Motor neuron (in vitro differentiated cells): Measurements from ENCODE around the gene CELF2. TPM values are rescaled to one million over a fixed set of nuclear protein-coding genes. Genes with fewer than 3 reads are reported as not detected.

Experiments used
- ATAC-seq, 8 experiments: fragments of 200-7000 bp; cut with Tn5 transposase; replicated peaks in 6 of 8; 2 replicates each; pipeline ENCODE4 v1.8.0; 2021; ENCODE audit warnings: mild to moderate bottlenecking in 8 of 8, moderate library complexity in 8 of 8
- H3K27ac ChIP-seq, 2 donors: fragments of 250-450 bp; sonication (Bioruptor Pico); 2 replicates each; pipeline ENCODE4 v1.9.0; 2021; ENCODE audit warnings: antibody characterized with exemption in 2 of 2, mild to moderate bottlenecking in 2 of 2, moderate library complexity in 1 of 2
- H3K4me1 ChIP-seq, 2 donors: fragments of 250-450 bp; sonication (Bioruptor Pico); replicated peaks in 1 of 2; 2 replicates each; pipeline ENCODE4 v1.6.1; 2021; ENCODE audit warnings: antibody characterized with exemption in 2 of 2, mild to moderate bottlenecking in 2 of 2, moderate library complexity in 1 of 2
- H3K4me3 ChIP-seq, 5 donors: fragments of 250-450 bp; sonication (Bioruptor Pico); 2 replicates each; pipeline ENCODE4 v1.9.0; 2021; ENCODE audit warnings: antibody characterized with exemption in 5 of 5, mild to moderate bottlenecking in 5 of 5, moderate library complexity in 4 of 5
- WGBS, 10 experiments: fragments of 450-650 bp; shearing (Covaris generic); methylation state at CpG; one replicate each; pipeline ENCODE4 v1.0.0; 2022; 5-methylcytosine and 5-hydroxymethylcytosine counted together
- in situ Hi-C, 9 experiments: fragments of 400-800 bp; cut with MboI; loops; one replicate each; pipeline ENCODE4 v1.15.0; 2021; ENCODE audit warnings: low sequenced_read_pairs in 9 of 9, low pct_unique_long_range_greater_than_20kb in 2 of 9; ENCODE audit not compliant: unreplicated experiment in 9 of 9
- total RNA-seq, 8 experiments: library from RNA; unstranded; fragments of 300-600 nt; gene quantifications; 2 replicates each; pipeline versions ENCODE4 v1.2.3 to v1.2.4, GENCODE V29; 2022

The CELF2 gene
- total RNA-seq, 8 experiments from 2014 or later: 10.4 to 60.9 (median 15.6) TPM

DNA sequence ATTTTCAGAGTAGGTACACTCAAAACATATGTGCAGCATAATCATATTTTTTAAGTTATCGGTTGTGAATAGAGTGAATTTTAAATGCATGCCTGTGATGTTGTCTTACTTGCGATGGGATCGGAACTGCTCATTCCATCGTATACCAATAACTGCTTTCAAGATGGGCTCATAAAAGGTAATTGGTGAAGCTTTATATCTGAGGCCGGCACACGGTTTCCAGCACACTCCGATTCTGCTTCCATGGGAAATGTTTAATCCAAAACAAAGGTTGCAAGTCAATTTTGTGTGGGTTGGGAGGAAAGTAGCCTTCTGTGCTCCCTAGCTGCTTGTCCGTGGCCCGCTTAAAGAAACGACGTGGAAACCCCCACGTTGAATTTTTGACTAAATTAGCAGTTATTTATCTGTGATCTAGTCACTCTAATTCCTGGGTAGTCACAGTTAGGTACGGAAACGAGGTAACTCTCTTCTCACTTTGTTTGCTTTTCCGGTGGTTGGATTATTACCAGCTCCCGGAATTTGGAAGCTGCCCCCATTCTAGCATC is 10.1 kb upstream of the CELF2 start:
- Histone ChIP-seq H3K4me1 (peaks cover 22 to 32% of the 10 kb centered on the region in 2 donors), H3K27ac (no peak overlapping the region), H3K4me3 (no peak overlapping the region)
- in situ Hi-C loops: no loop called here
- WGBS, 10 experiments: 75 to 99% (median 92%) methylated on average over 5 to 16 of the region's 16 CpGs
- no peak for ATAC-seq

DNA sequence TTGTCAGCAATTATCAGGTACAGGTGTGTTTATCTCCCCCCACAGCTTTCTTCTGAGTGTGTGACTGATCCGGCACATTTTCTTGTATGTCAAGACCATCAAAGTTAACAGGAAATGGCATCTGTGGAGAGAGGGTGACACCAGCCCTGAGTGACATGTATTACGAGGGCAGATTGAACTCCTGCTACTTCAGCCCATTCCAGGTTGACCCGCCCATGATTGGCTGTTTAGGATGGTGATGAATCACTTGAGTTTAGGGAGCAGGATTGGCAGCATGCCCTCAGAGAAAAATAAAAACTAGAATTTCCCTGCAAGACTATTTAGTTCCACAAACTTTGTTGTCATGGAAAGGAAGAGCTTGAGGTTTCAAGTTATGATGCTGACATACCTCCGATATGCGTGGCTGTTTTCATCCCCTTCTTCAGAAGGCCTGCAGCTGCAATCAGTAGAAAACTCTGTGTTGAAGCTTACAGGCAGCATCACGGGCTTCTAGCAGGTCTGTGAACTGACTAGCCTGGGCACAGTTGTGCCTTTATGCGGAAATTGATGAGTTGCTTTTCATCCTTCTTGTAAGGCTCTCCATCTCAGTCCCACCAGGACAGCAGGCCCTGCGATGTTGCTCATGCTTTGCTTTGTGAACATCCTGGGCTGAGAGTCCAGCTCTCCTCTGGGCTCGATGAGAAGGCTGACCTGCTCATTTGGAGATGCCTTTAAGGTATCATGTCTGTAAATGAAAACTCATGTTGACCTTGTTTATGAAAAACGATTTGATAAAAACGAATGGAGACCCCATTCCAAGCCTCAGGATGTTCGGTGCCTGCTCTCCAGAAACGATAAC is 8.0 kb upstream of the CELF2 start:
- Histone ChIP-seq H3K4me1 (peaks cover 20% of the 10 kb centered on the region in 2 donors), H3K4me3 (no peak overlapping the region), H3K27ac (no peak overlapping the region)
- ATAC-seq: no peak
- in situ Hi-C loops: no loop called here
- WGBS, 10 experiments: 32 to 90% (median 80%) methylated on average over 2 to 13 of the region's 13 CpGs

GRCh38 chr10:11010582-11010981 is 7.1 kb upstream of the CELF2 start:
- no peak overlapping the region for H3K27ac ChIP-seq
- H3K4me3 ChIP-seq: no peak overlapping the region
- in situ Hi-C loops: no loop called here
- H3K4me1 ChIP-seq: peaks cover 11% of the 10 kb centered on the region in 2 donors
- no peak for ATAC-seq
- 70 to 94% (median 88%) methylated on average over 1 to 6 of the region's 6 CpGs; no CpG with 5 or more reads in 2 of the 10 experiments for WGBS, 10 experiments

DNA sequence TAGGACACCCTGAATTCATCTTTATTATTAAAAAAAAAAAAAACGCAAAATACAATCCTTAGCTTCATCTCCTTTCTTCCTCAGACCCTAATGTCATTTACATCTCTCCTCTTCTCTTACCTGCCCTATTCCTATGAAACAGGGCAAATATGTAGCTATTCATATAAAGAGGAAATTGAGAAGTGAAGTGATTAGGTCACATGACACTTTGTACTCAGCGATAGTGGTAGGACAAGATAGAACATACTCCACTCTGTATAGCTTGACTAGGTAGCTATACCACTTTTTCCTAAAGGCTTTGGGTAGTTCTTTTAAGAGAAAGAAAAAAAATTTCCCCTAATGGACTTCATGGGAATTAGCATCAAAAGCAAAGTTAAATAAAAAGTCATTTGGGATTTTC is 6.2 kb upstream of the CELF2 start:
- H3K4me3 ChIP-seq: no peak overlapping the region
- no peak for ATAC-seq
- H3K4me1 ChIP-seq: peaks cover 2 to 3% of the 10 kb centered on the region in 2 donors
- 40 to 100% (median 94%) methylated on average over 1 to 2 of the region's 2 CpGs; no CpG with 5 or more reads in 3 of the 10 experiments for WGBS, 10 experiments
- H3K27ac ChIP-seq: no peak overlapping the region
- in situ Hi-C loops: no loop called here

GRCh38 chr10:11011984-11012383 is 5.7 kb upstream of the CELF2 start:
- WGBS, 10 experiments: 29 to 100% (median 75%) methylated on average over 2 to 3 of the region's 3 CpGs; no CpG with 5 or more reads in 2 of the 10 experiments
- in situ Hi-C loops: no loop called here
- ATAC-seq: peak in 2 of 8 experiments; percentile 14 to 39
- Histone ChIP-seq H3K4me1 (no peaks in the 10 kb centered on the region), H3K4me3 (no peak overlapping the region), H3K27ac (no peak overlapping the region)

DNA sequence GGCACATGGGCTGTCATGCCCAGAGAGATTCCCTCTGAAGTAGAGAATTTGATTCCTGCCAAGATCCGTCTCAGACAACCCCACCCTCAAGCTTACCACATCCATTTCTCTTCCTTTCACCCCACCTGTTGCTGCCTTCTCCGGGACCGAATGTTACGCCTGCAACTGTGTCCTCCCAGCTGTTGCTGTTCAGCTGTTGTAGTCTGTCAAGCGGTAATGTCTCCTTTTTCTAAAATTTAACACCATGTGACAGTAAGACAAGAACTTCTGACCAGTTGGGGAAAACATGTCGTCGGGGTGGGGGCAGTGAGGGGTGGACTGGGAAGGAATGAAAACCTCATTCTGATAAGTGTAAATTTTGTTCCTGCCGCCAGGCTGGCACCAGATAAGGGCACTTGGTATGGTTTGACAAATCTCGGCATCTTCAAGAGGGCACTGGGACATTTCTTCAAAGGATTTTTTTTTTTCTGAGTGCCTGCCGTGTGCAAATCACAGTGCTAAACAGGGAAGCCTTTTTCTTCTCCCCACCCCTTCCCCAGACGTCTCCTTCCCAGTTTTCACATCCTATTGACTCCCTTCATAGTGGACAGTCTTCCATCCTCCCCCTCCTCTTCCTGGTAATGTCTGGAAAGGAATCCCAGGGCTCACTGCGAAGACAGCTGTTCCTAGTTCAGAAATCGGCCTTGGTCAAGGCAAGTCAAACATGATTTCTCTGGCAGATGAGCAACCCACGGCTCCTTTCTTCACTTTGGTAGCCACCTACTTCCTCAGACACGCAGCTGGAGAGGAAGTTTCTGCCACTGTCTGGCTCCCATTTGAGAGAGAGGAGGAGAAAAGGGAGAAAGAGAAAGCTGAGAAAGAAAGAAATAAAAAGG is 5.0 kb upstream of the CELF2 start:
- in situ Hi-C loops: no loop called here
- peak in 1 of 8 experiments; percentile 26 for ATAC-seq
- H3K27ac ChIP-seq: no peak overlapping the region
- WGBS, 10 experiments: 8 to 93% (median 86%) methylated on average over 2 to 15 of the region's 15 CpGs; no CpG with 5 or more reads in 1 of the 10 experiments
- no peaks in the 10 kb centered on the region for H3K4me1 ChIP-seq
- no peak overlapping the region for H3K4me3 ChIP-seq

- Histone ChIP-seq H3K27ac (no peak overlapping the region), H3K4me1 (no peaks in the 10 kb centered on the region), H3K4me3 (no peak overlapping the region)
- 20 to 100% (median 77%) methylated on average over 1 to 3 of the region's 3 CpGs for WGBS, 10 experiments
- in situ Hi-C loops: no loop called here
- peak in 1 of 8 experiments; percentile 8 for ATAC-seq
Observed at GRCh38 chr10:11013836-11014235, 3.8 kb upstream of the CELF2 start.

DNA sequence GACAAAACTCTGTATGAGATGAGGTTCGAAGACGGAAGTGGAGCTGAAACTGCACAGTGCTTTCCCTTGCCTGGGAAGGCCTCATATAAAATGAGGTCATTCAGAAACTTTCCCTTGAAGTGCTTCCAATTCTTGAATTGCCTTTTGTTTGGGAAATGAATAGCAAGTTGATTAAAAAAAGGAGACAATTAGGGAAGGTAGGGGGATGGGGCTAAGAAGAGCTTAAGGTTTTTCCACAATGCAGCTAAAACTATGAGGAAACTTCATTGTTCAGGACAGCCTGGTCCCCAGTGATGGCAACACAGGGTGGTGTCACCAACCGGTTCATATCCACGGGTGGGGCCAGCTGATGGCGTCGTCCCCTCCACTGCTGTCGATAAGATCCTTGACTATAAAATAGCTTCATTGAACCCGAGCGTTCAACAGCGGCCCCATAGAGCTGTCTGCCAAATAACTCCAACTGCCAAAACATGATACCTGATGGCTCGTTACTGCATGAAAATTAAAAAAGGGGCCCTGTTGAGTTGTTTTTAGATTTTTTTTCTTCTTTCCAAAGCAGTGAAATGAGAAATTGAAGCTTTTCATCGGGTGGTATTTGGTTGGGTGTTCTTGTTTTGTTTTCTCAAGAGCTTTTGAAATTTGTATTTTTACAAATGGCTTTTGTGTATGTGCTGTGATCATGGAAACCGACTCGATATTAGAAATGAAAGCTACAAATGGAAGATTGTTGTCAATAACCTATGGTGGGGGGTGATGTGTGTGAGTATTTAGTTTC is 2.8 kb upstream of the CELF2 start:
- H3K4me3 ChIP-seq: no peak overlapping the region
- no peak overlapping the region for H3K27ac ChIP-seq
- 31 to 98% (median 76%) methylated on average over 2 to 14 of the region's 14 CpGs for WGBS, 10 experiments
- no peak for ATAC-seq
- in situ Hi-C loops: no loop called here
- peaks cover 6 to 8% of the 10 kb centered on the region in 2 donors for H3K4me1 ChIP-seq

GRCh38 chr10:11015446-11015934 is 2.2 kb upstream of the CELF2 start:
- no peak for ATAC-seq
- peaks cover 11 to 13% of the 10 kb centered on the region in 2 donors for H3K4me1 ChIP-seq
- no peak overlapping the region for H3K4me3 ChIP-seq
- in situ Hi-C loops: no loop called here
- no peak overlapping the region for H3K27ac ChIP-seq
- WGBS, 10 experiments: 43 to 100% (median 86%) methylated on average over 1 to 2 of the region's 2 CpGs; no CpG with 5 or more reads in 1 of the 10 experiments

DNA sequence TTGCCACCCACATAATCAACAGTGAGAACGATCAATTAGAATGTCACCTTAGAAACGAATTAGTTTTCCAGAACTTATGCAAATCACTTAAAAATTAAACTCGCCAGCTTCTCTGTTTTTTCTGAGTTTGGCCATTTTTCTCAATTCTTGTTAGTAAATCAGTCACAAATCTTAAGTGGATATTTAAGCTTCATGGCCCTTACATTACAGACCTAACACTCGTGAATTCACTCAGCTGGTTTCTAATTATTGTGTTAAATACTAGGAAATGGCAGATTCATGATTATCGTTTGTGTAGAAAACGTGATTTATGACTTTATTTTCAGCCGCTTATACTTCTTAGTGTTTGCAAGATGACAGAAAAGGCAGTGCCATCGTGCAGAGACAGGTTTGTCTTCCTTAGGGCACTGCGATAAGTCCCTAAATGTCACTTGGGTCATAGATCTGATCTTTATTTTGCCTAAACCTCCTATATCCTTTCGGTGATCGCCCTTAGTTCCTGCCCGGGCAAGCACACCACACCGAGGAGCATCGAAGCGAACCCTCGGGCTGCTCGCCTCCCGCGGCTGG is 587 bp upstream of the CELF2 start:
- H3K4me1 ChIP-seq: peaks cover 11 to 24% of the 10 kb centered on the region in 2 donors
- WGBS, 10 experiments: 10 to 64% (median 35%) methylated on average over 1 to 14 of the region's 19 CpGs
- H3K27ac ChIP-seq: peak overlapping the region in 1 of 2 donors; percentile 68
- ATAC-seq: peak in 1 of 8 experiments; percentile 51
- in situ Hi-C loops: no loop called here
- peak overlapping the region; percentile 55 to 98 (median 79) for H3K4me3 ChIP-seq

DNA sequence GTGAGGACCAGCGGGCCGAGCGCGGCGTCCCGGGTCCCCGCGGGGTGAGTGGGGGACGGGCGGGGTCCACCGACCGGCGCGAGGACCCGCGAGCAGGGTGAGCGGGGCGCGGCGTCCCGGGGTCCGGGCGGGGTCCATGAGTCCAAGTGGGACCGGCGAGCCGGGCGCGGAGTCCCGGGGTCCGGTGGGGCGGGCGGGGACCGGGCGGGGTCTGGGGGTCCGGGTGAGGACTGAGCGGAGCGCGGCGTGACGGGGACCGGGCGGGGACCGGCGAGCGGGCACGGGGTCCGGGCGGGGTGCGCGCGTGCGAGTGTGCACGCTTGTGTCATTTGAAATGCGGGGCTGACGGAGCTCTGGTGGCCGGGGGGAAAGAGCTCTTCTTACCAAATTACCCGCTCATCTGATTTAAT is 765 bp downstream of the CELF2 start:
- peak overlapping the region; percentile 54 to 68 for H3K27ac ChIP-seq
- H3K4me1 ChIP-seq: peaks cover 14 to 24% of the 10 kb centered on the region in 2 donors
- WGBS, 10 experiments: 0 to 7% (median 0%) methylated on average over 1 to 3 of the region's 57 CpGs; no CpG with 5 or more reads in 7 of the 10 experiments
- H3K4me3 ChIP-seq: peak overlapping the region; percentile 55 to 98 (median 79)
- ATAC-seq: peak in 7 of 8 experiments; percentile 3 to 42 (median 34)
- in situ Hi-C loops: no loop called here
